ENCODE measurements around the gene CDH3. TPM values are rescaled to one million over a fixed set of nuclear protein-coding genes. Genes with fewer than 3 reads are reported as not detected.

CDH3 gene
- total and polyA plus RNA-seq, 10 of the 15 experiments (the other 5 are each of a cell fraction or from before 2014, with no cell fraction given) = 0.05 to 0.44 (median 0.12) TPM; not detected in 5

GRCh38 chr16:68707340-68708152, 62.4 kb downstream of the CDH3 start (continued):
- no peak for TF ChIP-seq E4F1 (IDR thresholded peaks at IDR 0.05; ENCODE audit: borderline replicate concordance, partially characterized antibody)
- no peak for TF ChIP-seq USF1 (IDR thresholded peaks at IDR 0.05; ENCODE audit: borderline replicate concordance, extremely low read length, insufficient read depth, low read depth, low read length)
- no peak for TF ChIP-seq IRF4 (IDR thresholded peaks at IDR 0.05; ENCODE audit: low read depth, low read length)
- TF ChIP-seq ZNF384 (IDR thresholded peaks at IDR 0.05; ENCODE audit: borderline replicate concordance, low read depth, low read length) = no peak
- TF ChIP-seq MAX (IDR thresholded peaks at IDR 0.05; ENCODE audit: low read depth, low read length) = no peak

- Histone ChIP-seq H3K4me1 (ENCODE audit: control insufficient read depth, insufficient read depth, low read length) (peaks cover 7% of the 10 kb centered on the region), H3K4me3 (no peak overlapping the region), H4K20me1 (ENCODE audit: control insufficient read depth, insufficient read depth) (no peaks in the 10 kb centered on the region), H3K4me2 (ENCODE audit: control insufficient read depth, insufficient read depth) (no peak overlapping the region), H3K27me3 (replicated peaks in 1 of 2; ENCODE audit: control insufficient read depth in 2 of 2, insufficient read depth in 2 of 2, low read length in 1 of 2) (no peaks in the 10 kb centered on the region), H3K36me3 (ENCODE audit: control insufficient read depth in 2 of 2, insufficient read depth in 2 of 2, low read length in 1 of 2) (no peaks in the 10 kb centered on the region), H3K79me2 (ENCODE audit: control insufficient read depth, insufficient read depth, low read length) (no peaks in the 10 kb centered on the region), H3K9me3 (replicated peaks; ENCODE audit: control insufficient read depth, insufficient read depth, low read length) (no peaks in the 10 kb centered on the region), H3K9ac (ENCODE audit: control insufficient read depth, insufficient read depth, low read length) (no peak overlapping the region), H3K27ac (ENCODE audit: control insufficient read depth, insufficient read depth) (no peak overlapping the region), H2AFZ (ENCODE audit: control insufficient read depth, low read depth, low read length) (no peak overlapping the region)
- RAD21 ChIA-PET (ENCODE audit: unreplicated experiment) = no interaction called here
- BruUV-seq (replicated peaks) = no TSS peak
- ATAC-seq (no peak), DNase-seq (ENCODE audit: low read depth, low spot score) (no peak), FAIRE-seq (no peak)
- 84% methylated on average over 5 of the region's 5 CpGs for WGBS (ENCODE audit: insufficient coverage, insufficient replicate concordance, low lambda C conversion rate, missing lambda C conversion rate)
- TF ChIP-seq NKRF (conservative IDR thresholded peaks at IDR 0.05) = no peak
- no peak for TF ChIP-seq PRDM15 (CRISPR knock-in tag; IDR thresholded peaks at IDR 0.05)
- POLR2A ChIA-PET = no interaction called here
- in situ Hi-C loops (cut with MboI) (no loop called here), intact Hi-C loops (cut with micrococcal nuclease; ENCODE audit: unreplicated experiment) (no loop called here)
- SMC1A ChIA-PET (ENCODE audit: uncharacterized antibody, unreplicated experiment) = no interaction called here
- CTCF ChIA-PET = interaction anchor here (2.7 to 3.6 kb wide), 2 partner anchors 8 to 90 kb away, joined by 6 to 14 read pairs; no protein-coding TSS in a partner anchor
Observed at GRCh38 chr16:68710211-68710610, 65.1 kb downstream of the CDH3 start.
